ENCODE data around the gene KLRB1. TPM values are rescaled to one million over a fixed set of nuclear protein-coding genes. Genes with fewer than 3 reads are reported as not detected.
A peak's percentile ranks its signal among the peaks of the same experiment; 100 is the strongest.
"Not testable (repeated sequence)": the region's sequence is repeated elsewhere in the genome, so short reads cannot be mapped to it uniquely, and the experiment has no call there.

The KLRB1 gene
- not detected in 2 replicates for total RNA-seq

GRCh38 chr12:9607716-9608115, at the start of gene KLRB1:
Gene KLRB1, minus strand, starts transcription at chr12:9607916. Its CDS starts 77 bp downstream, at chr12:9607839.
- DNase-seq (ENCODE audit: low read depth) = no peak

GRCh38 chr12:9651265-9651729, 43.6 kb upstream of the KLRB1 start:
- peak; percentile 71 for DNase-seq (ENCODE audit: low read depth)

- peak; percentile 29 for DNase-seq (ENCODE audit: low read depth)
Measured at GRCh38 chr12:9650151-9650576, 42.4 kb upstream of the KLRB1 start.

DNA sequence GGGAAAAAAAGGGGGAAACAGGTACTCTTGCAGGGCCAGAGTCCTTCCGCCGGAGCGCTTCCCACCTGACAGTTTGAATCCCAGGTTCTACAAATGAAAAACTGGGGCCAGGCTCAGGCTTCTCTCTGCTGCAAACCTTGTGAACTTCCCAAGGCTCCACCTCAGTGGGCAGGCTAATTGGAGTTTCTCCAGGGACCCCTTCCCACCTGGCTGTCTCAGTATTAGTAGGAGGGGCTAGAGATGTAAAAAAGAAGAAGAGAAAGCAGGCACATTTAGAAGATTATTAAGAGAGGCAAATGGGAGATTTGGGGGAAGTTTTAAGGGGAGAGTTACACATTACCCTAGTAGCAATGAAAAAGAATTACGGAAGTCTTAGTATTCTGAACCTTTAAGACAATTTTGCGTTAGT, 41.8 kb upstream of the KLRB1 start:
- peak; percentile 47 for DNase-seq (ENCODE audit: low read depth)

GRCh38 chr12:9648701-9649531, 41.2 kb upstream of the KLRB1 start:
- no peak for DNase-seq (ENCODE audit: low read depth)

- DNase-seq (ENCODE audit: low read depth) = peak; percentile 67
Measured at GRCh38 chr12:9647825-9648700, 40.3 kb upstream of the KLRB1 start.

DNA sequence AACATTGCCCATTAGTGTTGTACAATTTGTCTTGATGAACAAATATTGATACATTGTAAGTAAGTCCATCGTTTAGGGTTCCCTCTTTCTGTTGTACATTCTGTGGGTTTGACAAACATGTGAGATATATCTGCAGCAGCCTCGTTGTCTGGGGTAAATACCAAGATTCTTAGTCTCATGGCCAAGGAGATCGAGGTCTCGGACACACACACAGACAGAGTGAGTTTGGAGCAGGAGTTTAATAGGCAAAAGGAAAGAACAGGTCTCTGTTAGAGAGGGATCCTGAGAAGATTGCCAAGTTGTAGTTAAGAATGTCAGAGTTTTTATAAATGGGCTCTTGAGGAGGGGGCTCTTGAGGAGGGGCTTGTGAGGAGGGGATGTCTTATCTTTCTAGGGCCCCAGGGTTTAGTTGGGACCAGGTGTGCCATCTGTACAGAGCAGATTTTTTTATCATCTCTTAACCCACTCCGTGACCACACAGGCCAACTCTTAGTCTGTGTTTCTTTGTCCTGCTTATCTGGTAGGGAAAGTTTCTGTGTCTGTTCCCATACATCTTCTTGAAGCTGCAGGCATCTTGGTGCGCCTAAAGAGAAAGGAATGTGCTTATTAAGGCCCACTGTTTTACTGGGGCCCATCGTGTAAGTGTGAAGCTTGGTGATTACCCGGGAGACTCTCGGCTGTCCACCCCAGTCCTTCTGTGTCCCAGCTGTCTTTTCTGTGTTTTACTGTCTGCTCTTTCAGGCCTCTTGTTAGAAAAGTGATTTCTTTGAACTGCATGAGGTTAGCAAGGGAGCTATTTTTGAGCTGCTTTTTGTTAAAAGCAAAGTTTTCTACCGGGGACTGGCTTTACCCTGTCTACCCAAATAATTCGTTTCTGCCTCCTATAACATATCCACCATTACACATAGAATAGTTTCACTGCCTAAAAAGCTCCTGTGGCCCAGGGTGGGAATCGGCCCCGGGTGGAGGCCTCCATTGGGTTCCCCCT, 39.4 kb upstream of the KLRB1 start:
- no peak for DNase-seq (ENCODE audit: low read depth)

DNA sequence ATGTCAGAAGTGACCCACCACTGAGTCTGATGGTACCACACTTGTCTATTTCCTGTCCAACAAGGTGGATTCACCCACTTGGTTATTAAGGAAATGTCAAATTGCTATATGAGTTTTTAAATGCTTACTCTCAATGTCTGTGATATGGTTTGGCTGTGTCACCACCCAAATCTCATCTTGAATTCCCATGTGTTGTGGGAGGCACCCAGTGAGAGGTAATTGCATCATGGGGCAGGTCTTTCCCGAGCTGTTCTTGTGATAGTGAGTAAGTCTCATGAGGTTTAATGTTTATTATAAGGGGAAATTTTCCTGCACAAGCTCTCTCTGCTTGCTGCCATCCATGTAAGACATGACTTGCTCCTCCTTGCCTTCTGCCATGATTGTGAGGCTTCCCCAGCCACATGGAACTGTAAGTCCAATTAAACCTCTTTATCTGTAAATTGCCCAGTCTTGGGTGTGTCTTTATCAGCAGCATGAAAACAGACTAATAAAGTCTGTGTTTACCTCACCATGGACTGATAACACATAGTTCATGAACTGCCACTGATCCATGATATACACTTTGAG, 37.4 kb upstream of the KLRB1 start:
- DNase-seq (ENCODE audit: low read depth) = not testable (repeated sequence)

GRCh38 chr12:9643266-9643660, 35.5 kb upstream of the KLRB1 start:
- DNase-seq (ENCODE audit: low read depth) = no peak

DNA sequence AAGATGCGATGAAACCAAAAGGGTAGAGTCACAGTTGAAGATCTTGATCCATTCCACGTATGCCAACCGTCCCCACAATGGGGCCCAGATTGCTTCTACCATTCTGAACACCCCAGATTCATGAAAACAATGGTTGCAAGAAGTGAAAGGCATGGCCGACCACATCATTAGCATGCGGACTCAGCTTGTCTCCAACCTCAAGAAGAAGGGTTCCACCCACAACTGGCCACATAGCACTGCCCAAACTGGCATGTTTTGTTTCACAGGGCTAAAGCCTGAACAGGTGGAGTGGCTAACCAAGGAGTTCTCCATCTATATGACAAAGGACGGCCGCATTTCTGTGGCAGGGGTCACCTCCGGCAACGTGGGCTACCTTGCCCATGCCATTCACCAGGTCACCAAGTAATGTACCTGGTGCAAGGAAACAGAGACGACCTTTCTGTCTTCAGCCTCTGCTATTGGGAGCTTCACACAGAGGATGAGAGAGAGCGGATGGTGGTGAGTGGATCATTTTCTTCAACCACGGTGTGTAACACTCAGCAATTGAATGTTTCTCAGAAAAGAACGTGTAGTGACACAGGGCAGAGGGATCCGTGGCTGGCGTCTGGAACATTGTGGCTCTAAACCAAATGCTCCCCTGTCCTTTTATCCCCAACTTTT, 35.0 kb upstream of the KLRB1 start:
- DNase-seq (ENCODE audit: low read depth) = no peak

DNA sequence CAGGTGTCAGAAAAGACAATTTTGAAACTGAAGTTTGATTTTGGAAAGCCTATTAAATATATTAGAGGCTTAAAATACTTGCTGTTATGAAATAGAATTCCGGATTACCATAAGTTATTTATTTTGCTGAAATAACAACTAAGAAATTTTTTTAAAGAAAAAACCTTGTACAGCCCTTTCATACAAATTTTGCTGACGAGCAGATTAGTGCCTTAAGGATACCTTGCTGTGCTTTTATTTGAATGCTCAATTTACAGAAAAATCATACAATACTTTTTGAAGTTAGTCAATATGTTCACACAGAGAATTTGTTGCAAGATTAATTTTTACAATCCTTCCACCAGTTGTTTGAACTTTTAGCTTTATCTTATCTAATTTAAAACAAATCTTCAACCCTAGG, 32.3 kb upstream of the KLRB1 start:
- no peak for DNase-seq (ENCODE audit: low read depth)

- no peak for DNase-seq (ENCODE audit: low read depth)
Measured at GRCh38 chr12:9636851-9637206, 29.1 kb upstream of the KLRB1 start.

DNA sequence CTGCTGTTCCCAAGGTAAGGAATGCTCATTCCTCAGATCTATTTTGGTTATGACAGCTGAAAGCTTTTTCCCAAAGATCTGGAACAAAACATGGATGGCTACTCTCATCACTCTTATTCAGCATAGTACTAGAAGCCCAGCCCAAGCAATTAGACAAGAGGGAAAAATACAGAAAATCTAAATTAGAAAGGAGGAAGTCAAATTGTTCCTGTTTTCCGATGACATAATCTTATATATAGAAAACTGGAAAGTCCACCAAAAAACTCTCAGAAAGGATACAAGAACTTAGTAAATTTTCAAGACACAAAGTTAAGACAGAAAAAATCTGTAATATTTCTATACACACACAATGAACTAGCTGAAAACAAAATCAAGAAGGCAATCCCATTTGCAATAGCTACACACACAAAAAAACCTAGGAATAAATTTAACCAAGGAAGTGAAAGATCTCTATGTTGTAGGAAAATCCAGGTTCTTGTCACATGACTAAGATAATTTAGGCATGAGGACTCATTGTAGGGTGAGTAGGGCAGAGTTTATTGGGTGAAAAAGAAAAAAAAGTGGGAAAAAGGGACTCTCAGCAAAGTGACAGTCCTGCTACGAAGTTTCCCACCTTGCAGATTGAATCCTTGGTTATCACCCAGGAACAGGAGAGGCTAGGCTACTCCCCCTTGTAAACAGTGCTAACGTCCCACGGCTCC, 28.6 kb upstream of the KLRB1 start:
- no peak for DNase-seq (ENCODE audit: low read depth)

GRCh38 chr12:9634969-9635754, 27.4 kb upstream of the KLRB1 start:
- no peak for DNase-seq (ENCODE audit: low read depth)

DNA sequence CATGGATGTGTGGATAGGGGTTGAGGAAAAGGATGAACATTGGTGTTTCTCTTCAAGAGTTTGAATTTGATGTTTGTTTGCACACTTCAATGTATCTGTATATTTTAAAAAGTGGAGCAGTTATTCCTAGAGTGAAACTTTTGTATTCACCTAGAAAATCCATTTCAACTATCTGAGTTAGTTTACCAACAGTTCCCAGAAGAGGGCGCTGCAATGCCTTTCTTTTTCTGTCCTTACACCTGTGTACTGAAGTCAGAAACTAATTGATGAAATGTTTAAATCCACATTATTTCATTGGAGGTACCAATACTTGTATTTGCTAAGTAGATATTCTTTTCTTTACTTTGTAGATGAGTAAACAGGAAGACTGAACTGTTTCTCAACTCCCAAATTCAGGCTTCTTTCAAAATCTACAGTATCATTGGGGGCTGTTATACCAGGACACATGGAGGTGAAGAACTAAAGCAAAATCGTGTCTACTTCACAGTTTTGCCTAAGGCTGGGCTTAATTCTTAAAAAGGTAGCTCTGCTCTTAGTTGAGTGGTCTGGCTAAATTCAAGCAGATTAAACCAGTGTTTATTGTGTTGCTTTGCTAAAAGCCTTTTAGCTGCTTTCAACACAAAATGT, 26.6 kb upstream of the KLRB1 start:
- peak; percentile 60 for DNase-seq (ENCODE audit: low read depth)

DNA sequence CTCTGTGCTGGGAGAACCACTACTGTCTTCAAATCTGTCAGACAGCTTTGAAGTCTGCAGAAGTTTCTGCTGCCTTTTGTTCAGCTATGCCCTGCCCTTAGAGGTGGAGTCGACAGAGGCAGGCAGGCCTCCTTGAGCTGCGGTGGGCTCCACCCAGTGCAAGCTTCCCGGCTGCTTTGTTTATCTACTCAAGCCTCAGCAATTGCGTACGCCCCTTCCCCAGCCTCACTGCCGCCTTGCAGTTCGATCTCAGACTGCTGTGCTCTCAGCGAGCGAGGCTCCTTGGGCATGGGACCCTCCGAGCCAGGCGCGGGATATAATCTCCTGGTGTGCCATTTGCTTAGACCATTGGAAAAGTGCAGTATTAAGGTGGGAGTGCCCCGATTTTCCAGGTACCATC, 25.1 kb upstream of the KLRB1 start:
- DNase-seq (ENCODE audit: low read depth) = no peak

- DNase-seq (ENCODE audit: low read depth) = no peak
Measured at GRCh38 chr12:9626821-9627220, 19.1 kb upstream of the KLRB1 start.

GRCh38 chr12:9626291-9626690, 18.6 kb upstream of the KLRB1 start:
- DNase-seq (ENCODE audit: low read depth) = peak; percentile 89

GRCh38 chr12:9625019-9625418, 17.3 kb upstream of the KLRB1 start:
- no peak for DNase-seq (ENCODE audit: low read depth)

All from renal cortical epithelial cell (primary cell).